Stimulated activated naive CD8-positive, alpha-beta T cell treated with anti-CD3 and anti-CD28 coated beads, Interleukin-15, Interleukin-2, amounts not matched to agents 100 ng/mL and 50 ng/mL, for 24 hours (primary cell): ENCODE data around the gene SEC61B.

Source experiments
- H3K27ac Mint-ChIP-seq: one replicate; pipeline ENCODE4 v1.8.0; 2021; ENCODE audit warnings: mild to moderate bottlenecking, mixed read lengths
- H3K27me3 Mint-ChIP-seq: one replicate; pipeline ENCODE4 v1.8.0; 2021; ENCODE audit warnings: mixed read lengths
- H3K36me3 Mint-ChIP-seq: one replicate; pipeline ENCODE4 v1.8.0; 2021; ENCODE audit warnings: low read depth, mixed read lengths
- H3K4me1 Mint-ChIP-seq: one replicate; pipeline ENCODE4 v1.8.0; 2021; ENCODE audit warnings: low read depth, mixed read lengths
- H3K4me3 Mint-ChIP-seq: one replicate; pipeline ENCODE4 v1.8.0; 2021; ENCODE audit warnings: mild to moderate bottlenecking, mixed read lengths
- H3K9me3 Mint-ChIP-seq: one replicate; pipeline ENCODE4 v1.8.0; 2021; ENCODE audit warnings: mixed read lengths

Gene SEC61B

GRCh38 chr9:99239341-99240060, 17.4 kb downstream of the SEC61B start:
- Mint-ChIP-seq H3K27ac (peak overlapping the region; percentile 8), H3K27me3 (no peaks in the 10 kb centered on the region), H3K36me3 (peaks cover 31% of the 10 kb centered on the region), H3K4me3 (no peak overlapping the region), H3K4me1 (peaks cover 55% of the 10 kb centered on the region), H3K9me3 (peaks cover 4% of the 10 kb centered on the region)

GRCh38 chr9:99241106-99241505, 19.0 kb downstream of the SEC61B start:
- Mint-ChIP-seq H3K9me3 (peaks cover 4% of the 10 kb centered on the region), H3K36me3 (peaks cover 26% of the 10 kb centered on the region), H3K4me1 (peaks cover 50% of the 10 kb centered on the region), H3K27ac (no peak overlapping the region), H3K4me3 (no peak overlapping the region), H3K27me3 (no peaks in the 10 kb centered on the region)

GRCh38 chr9:99244344-99245260, 22.5 kb downstream of the SEC61B start:
- Mint-ChIP-seq H3K4me3 (no peak overlapping the region), H3K27ac (peak overlapping the region; percentile 69), H3K27me3 (no peaks in the 10 kb centered on the region)

GRCh38 chr9:99249619-99250018, 27.5 kb downstream of the SEC61B start:
- Mint-ChIP-seq H3K4me1 (peaks cover 50% of the 10 kb centered on the region), H3K9me3 (peaks cover 4% of the 10 kb centered on the region), H3K27me3 (peaks cover 2% of the 10 kb centered on the region), H3K4me3 (no peak overlapping the region), H3K27ac (peak overlapping the region; percentile 22), H3K36me3 (peaks cover 4% of the 10 kb centered on the region)

More at GRCh38 chr9:99244344-99245260, 22.5 kb downstream of the SEC61B start:
- peaks cover 27% of the 10 kb centered on the region for H3K4me1 Mint-ChIP-seq
- peaks cover 4% of the 10 kb centered on the region for H3K9me3 Mint-ChIP-seq
- peaks cover 14% of the 10 kb centered on the region for H3K36me3 Mint-ChIP-seq

GRCh38 chr9:99251157-99251556, 29.1 kb downstream of the SEC61B start:
- peaks cover 9% of the 10 kb centered on the region for H3K27me3 Mint-ChIP-seq
- peaks cover 4% of the 10 kb centered on the region for H3K9me3 Mint-ChIP-seq
- no peak overlapping the region for H3K27ac Mint-ChIP-seq
- H3K4me3 Mint-ChIP-seq: no peak overlapping the region
- peaks cover 55% of the 10 kb centered on the region for H3K4me1 Mint-ChIP-seq
- peaks cover 8% of the 10 kb centered on the region for H3K36me3 Mint-ChIP-seq

GRCh38 chr9:99253134-99253533, 31.1 kb downstream of the SEC61B start:
- H3K27me3 Mint-ChIP-seq: peaks cover 12% of the 10 kb centered on the region
- H3K36me3 Mint-ChIP-seq: peaks cover 5% of the 10 kb centered on the region
- H3K27ac Mint-ChIP-seq: peak overlapping the region; percentile 92
- H3K4me1 Mint-ChIP-seq: peaks cover 52% of the 10 kb centered on the region
- no peaks in the 10 kb centered on the region for H3K9me3 Mint-ChIP-seq
- peak overlapping the region; percentile 68 for H3K4me3 Mint-ChIP-seq

- Mint-ChIP-seq H3K9me3 (no peaks in the 10 kb centered on the region), H3K4me3 (peak overlapping the region; percentile 68), H3K27me3 (peaks cover 12% of the 10 kb centered on the region), H3K36me3 (peaks cover 5% of the 10 kb centered on the region), H3K4me1 (peaks cover 55% of the 10 kb centered on the region), H3K27ac (peak overlapping the region; percentile 92)
Measured at GRCh38 chr9:99253772-99254431, 31.8 kb downstream of the SEC61B start.

GRCh38 chr9:99255651-99256050, 33.6 kb downstream of the SEC61B start:
- no peak overlapping the region for H3K4me3 Mint-ChIP-seq
- peaks cover 59% of the 10 kb centered on the region for H3K4me1 Mint-ChIP-seq
- H3K36me3 Mint-ChIP-seq: peaks cover 5% of the 10 kb centered on the region
- no peaks in the 10 kb centered on the region for H3K9me3 Mint-ChIP-seq
- H3K27me3 Mint-ChIP-seq: peaks cover 12% of the 10 kb centered on the region
- H3K27ac Mint-ChIP-seq: no peak overlapping the region

- Mint-ChIP-seq H3K27ac (no peak overlapping the region), H3K4me1 (peaks cover 46% of the 10 kb centered on the region), H3K4me3 (no peak overlapping the region), H3K9me3 (no peaks in the 10 kb centered on the region), H3K27me3 (peaks cover 12% of the 10 kb centered on the region), H3K36me3 (peaks cover 5% of the 10 kb centered on the region)
Measured at GRCh38 chr9:99257723-99258389, 35.8 kb downstream of the SEC61B start.

GRCh38 chr9:99259231-99259918, 37.3 kb downstream of the SEC61B start:
- Mint-ChIP-seq H3K27ac (peak overlapping the region; percentile 58), H3K4me1 (peaks cover 44% of the 10 kb centered on the region), H3K27me3 (peaks cover 12% of the 10 kb centered on the region), H3K36me3 (peaks cover 5% of the 10 kb centered on the region), H3K4me3 (peak overlapping the region; percentile 25), H3K9me3 (no peaks in the 10 kb centered on the region)

GRCh38 chr9:99261923-99262322, 39.8 kb downstream of the SEC61B start:
- Mint-ChIP-seq H3K36me3 (no peaks in the 10 kb centered on the region), H3K27ac (no peak overlapping the region), H3K27me3 (no peaks in the 10 kb centered on the region), H3K4me1 (peaks cover 52% of the 10 kb centered on the region), H3K4me3 (no peak overlapping the region), H3K9me3 (no peaks in the 10 kb centered on the region)

GRCh38 chr9:99262949-99263418, 40.9 kb downstream of the SEC61B start:
- peaks cover 55% of the 10 kb centered on the region for H3K4me1 Mint-ChIP-seq
- H3K27ac Mint-ChIP-seq: no peak overlapping the region
- no peaks in the 10 kb centered on the region for H3K27me3 Mint-ChIP-seq
- H3K9me3 Mint-ChIP-seq: no peaks in the 10 kb centered on the region
- no peak overlapping the region for H3K4me3 Mint-ChIP-seq
- H3K36me3 Mint-ChIP-seq: no peaks in the 10 kb centered on the region

GRCh38 chr9:99264070-99264680, 42.1 kb downstream of the SEC61B start:
- no peaks in the 10 kb centered on the region for H3K9me3 Mint-ChIP-seq
- no peaks in the 10 kb centered on the region for H3K36me3 Mint-ChIP-seq
- no peak overlapping the region for H3K27ac Mint-ChIP-seq
- peaks cover 47% of the 10 kb centered on the region for H3K4me1 Mint-ChIP-seq
- H3K4me3 Mint-ChIP-seq: no peak overlapping the region
- no peaks in the 10 kb centered on the region for H3K27me3 Mint-ChIP-seq
